GM19043 (cell line): Measurements from ENCODE around the gene CACNA1G.

ENCODE experiments used
- ATAC-seq: cut with Tn5 transposase; IDR thresholded peaks from one replicate; pipeline ENCODE4 v1.9.1; 2021; ENCODE audit warnings: low read depth; ENCODE audit not compliant: unreplicated experiment

CACNA1G gene

DNA sequence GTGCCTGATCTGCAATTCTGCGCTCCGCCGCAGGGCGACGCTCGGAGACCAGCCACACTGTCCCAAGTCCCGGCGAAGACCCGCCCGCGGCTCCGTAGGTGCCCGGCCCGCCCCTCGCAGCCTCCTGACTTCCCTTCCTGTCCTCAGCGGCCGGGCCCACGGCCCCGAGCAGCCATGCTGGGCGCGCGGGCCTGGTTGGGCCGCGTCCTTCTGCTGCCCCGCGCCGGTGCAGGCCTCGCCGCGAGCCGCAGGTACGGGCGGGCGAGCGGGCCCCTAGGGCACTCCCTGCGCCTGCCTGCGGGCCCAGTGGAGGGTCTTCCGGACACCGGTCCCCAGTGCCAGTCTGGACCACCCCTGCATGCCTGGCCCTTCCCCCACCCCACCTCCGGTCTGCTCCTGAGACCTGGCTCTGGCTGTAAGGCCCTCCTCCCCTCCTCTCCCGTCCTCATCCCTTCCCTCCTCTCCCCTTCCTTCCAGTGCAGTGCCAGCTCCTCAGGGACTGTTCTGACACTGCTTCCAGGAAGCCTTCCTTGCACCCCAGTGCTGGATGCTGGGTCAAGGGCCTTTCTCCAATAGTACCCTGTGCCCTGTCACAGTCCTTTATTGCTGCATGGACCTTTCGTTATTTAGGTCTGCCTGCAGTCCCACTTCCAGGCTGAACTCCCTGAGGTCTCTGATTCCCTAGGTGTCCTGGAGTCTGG lies 13.3 kb upstream of the CACNA1G start, which contains the start of gene SPATA20:
SPATA20 (plus strand) TSS at position 140 of the 701 bp plus-strand sequence; CDS start at position 175, 35 bp downstream.
- ATAC-seq = peak; percentile 83

DNA sequence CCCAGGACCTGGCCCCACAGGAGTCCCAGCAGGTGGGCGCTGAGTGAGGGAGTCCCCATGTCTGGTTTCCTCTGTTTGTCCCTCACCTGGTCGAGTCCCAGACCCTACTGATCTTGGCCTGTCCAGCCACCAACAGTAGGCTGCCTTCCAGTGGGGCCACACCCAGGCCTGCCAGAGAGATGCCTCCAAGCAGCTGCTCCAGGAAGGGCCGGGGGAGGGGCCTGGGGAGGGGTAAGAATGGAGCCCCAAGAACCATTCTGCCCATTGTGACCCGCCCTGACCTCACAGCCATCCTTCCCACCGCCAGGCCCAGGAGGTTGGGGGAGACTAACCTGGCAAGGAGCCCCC lies 12.8 kb upstream of the CACNA1G start:
- ATAC-seq = no peak

GRCh38 chr17:50548831-50549230 lies 11.7 kb upstream of the CACNA1G start:
- ATAC-seq = no peak

GRCh38 chr17:50549256-50549941 lies 11.1 kb upstream of the CACNA1G start:
- ATAC-seq = no peak

DNA sequence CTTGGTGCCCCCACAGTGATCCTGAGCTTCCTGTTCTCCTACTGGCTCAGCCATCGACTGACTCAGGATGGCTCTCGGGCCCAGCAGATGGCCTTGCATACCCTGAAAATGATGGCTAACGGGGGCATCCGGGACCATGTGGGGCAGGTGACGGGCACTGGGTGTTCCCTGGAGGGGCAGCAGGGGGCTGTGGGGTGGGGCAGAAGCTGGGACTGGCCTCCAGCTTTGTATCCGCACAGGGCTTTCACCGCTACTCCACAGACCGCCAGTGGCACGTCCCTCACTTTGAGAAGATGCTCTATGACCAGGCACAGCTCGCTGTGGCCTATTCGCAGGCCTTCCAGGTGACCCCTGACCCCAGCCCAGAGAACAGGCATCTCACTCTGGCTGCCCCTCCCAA lies 10.5 kb upstream of the CACNA1G start:
- ATAC-seq = no peak

GRCh38 chr17:50550661-50551432 lies 9.7 kb upstream of the CACNA1G start:
- ATAC-seq = no peak

DNA sequence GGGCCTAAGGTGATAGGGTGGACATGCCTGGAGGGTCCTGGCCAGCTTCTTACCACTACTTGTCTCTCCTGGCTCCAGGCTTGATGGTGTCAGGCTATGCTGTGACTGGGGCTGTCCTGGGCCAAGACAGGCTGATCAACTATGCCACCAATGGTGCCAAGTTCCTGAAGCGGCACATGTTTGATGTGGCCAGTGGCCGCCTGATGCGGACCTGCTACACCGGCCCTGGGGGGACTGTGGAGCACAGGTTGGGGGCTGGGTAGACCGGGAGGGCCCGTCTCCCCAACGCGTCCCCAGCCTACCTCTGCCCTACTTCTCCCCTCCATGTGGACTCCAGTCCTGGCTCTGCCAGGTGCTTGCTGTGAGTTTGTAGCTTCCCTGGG lies 9.1 kb upstream of the CACNA1G start:
- no peak for ATAC-seq

DNA sequence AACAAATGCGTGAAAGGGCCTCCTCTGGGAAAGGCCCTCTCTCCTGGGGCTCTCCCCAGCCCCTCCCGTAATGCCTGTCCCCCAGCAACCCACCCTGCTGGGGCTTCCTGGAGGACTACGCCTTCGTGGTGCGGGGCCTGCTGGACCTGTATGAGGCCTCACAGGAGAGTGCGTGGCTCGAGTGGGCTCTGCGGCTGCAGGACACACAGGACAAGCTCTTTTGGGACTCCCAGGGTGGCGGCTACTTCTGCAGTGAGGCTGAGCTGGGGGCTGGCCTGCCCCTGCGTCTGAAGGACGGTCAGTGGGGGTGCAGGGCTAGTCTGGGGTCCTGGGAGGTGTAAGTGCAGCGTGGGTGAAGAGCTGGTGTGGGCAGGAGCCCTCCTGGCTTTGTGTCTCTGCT lies 8.6 kb upstream of the CACNA1G start:
- no peak for ATAC-seq

DNA sequence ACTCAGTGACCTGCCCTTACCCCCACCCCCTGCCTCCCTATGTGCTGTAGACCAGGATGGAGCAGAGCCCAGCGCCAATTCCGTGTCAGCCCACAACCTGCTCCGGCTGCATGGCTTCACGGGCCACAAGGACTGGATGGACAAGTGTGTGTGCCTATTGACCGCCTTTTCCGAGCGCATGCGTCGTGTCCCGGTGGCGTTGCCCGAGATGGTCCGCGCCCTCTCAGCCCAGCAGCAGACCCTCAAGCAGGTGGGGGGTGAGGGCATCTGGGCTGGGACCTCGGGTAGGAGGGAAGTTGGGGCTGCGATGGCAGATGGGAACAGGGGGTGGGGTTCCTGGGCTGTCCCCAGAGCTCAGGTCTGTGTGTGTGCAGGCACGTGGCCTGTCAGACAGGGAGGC lies 6.3 kb upstream of the CACNA1G start:
- ATAC-seq = no peak

- no peak for ATAC-seq
Observed at GRCh38 chr17:50556803-50557202, 3.7 kb upstream of the CACNA1G start.

- ATAC-seq = no peak
Observed at GRCh38 chr17:50557630-50558029, 2.9 kb upstream of the CACNA1G start.

DNA sequence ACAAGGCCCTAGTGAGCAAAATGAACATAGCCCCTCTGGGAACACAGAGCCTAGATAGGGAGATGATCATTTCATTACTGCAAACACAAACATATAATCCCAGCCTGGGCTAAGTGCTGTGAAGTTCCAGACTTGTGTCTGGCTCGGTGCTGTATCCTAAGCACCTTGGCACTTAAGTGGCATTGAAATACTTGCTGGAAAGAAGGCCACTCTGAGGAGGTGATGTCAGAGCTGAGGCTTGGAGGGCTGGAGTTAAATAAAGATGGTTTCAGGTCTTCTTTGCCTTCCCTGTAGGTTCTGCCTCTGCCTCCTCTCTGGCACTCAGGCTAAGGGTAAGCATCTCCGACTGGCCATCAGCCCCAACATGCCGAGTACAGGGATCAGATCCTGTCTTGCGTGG lies 2.4 kb upstream of the CACNA1G start:
- no peak for ATAC-seq

- no peak for ATAC-seq
Observed at GRCh38 chr17:50558581-50558940, 2.0 kb upstream of the CACNA1G start.

GRCh38 chr17:50558941-50559614 lies 1.4 kb upstream of the CACNA1G start:
- no peak for ATAC-seq

DNA sequence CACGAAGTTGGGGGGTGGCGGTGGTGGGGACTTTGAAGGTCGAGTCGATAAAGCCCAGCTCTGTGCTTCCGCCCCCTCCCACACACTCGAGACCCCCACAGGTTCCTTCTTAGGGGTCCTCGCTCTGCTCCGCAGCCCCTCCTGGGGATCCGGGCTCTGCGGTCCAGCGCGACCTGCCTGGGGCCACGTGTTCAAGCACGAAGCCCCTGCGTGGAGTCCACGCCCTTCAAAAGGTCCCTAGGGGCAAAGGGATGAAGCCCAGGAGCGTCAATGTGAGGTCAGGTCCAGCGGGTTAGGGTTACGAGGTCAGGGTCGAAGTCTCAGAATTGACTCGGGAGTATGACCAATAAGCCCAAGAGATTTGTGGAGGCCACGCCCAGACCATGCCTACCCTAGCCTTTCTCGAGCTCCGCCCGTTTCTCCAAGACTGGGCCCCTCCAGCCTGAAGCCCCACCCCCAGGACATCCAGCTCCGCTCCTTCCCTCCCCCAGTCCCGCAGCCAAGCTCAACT lies 786 bp upstream of the CACNA1G start:
- no peak for ATAC-seq

DNA sequence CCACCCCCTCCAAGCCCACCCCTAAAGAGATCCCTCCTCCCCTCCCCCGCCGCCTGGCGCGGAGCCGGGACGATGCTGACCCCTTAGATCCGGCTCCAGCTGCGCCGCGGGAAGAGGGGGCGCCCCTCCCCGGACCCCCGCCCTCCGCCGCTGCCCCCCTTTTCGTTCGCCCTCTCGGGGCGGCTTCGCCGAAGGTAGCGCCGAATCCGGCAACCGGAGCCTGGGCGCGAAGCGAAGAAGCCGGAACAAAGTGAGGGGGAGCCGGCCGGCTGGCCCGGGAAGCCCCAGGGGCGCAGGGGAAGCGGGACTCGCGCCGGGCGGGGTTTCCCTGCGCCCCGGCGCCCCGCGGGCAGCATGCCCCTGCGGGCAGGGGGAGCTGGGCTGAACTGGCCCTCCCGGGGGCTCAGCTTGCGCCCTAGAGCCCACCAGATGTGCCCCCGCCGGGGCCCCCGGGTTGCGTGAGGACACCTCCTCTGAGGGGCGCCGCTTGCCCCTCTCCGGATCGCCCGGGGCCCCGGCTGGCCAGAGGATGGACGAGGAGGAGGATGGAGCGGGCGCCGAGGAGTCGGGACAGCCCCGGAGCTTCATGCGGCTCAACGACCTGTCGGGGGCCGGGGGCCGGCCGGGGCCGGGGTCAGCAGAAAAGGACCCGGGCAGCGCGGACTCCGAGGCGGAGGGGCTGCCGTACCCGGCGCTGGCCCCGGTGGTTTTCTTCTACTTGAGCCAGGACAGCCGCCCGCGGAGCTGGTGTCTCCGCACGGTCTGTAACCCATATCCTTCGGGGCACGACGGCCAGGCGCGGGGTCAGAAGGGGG lies 623 bp downstream of the CACNA1G start:
- no peak for ATAC-seq

GRCh38 chr17:50561746-50562141 lies 1.2 kb downstream of the CACNA1G start:
- no peak for ATAC-seq

- ATAC-seq = no peak
Observed at GRCh38 chr17:50562242-50563091, 2.0 kb downstream of the CACNA1G start.

DNA sequence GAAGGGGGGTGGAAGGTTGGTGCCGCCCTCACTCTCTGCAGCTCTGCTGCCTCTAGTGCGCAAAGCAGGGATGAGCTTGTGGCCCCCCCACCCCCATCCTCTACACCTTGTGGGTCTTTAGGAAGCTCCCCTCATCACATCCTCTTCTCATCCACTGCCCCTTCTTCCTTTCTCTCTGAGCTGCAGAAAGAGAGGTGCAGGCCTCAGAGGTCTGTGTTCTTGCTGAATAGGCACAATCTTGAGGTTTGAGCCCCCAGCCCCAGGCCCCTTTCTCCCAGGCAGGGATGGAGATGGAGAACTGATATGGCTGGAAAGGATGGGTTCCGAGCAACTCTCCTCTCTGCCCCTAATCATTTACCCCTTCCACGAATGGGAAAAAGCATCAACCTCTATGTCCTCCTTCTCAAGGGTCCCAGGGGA lies 2.6 kb downstream of the CACNA1G start:
- no peak for ATAC-seq
